Calu3 (cell line): ENCODE data around the gene SHC1. TPM values are rescaled to one million over a fixed set of nuclear protein-coding genes. Genes with fewer than 3 reads are reported as not detected.

Experiments used
- BruUV-seq: library from RNA; stranded (reverse); fragments of 400-500 nt; replicated peaks from 2 replicates; lab custom pipeline; 2021; lab: Mats Ljungman, UMichigan
- CTCF ChIA-PET: fragments of 300-600 bp; sonication (Branson Sonifier 250); formaldehyde crosslinking; loops from one replicate; lab custom pipeline; 2022; ENCODE audit warnings: antibody characterized with exemption; lab: Charles Lee
- DNase-seq: peaks from one replicate; pipeline ENCODE4 v3.0.0; 2022
- H3K27ac Mint-ChIP-seq: one replicate; pipeline ENCODE4 v1.8.0; 2022; ENCODE audit warnings: mixed read lengths; ENCODE audit not compliant: unreplicated experiment
- H3K27me3 Mint-ChIP-seq: one replicate; pipeline ENCODE4 v1.8.0; 2022; ENCODE audit warnings: mixed read lengths; ENCODE audit not compliant: unreplicated experiment
- H3K36me3 Mint-ChIP-seq: one replicate; pipeline ENCODE4 v1.8.0; 2022; ENCODE audit warnings: mild to moderate bottlenecking, moderate library complexity, mixed read lengths; ENCODE audit not compliant: insufficient read depth, unreplicated experiment
- H3K4me1 Mint-ChIP-seq: one replicate; pipeline ENCODE4 v1.8.0; 2022; ENCODE audit warnings: mild to moderate bottlenecking, low read depth, mixed read lengths; ENCODE audit not compliant: unreplicated experiment
- H3K4me3 Mint-ChIP-seq: one replicate; pipeline ENCODE4 v1.8.0; 2022; ENCODE audit warnings: mild to moderate bottlenecking, low read depth, moderate library complexity, mixed read lengths; ENCODE audit not compliant: unreplicated experiment
- H3K9me3 Mint-ChIP-seq: one replicate; pipeline ENCODE4 v1.8.0; 2022; ENCODE audit warnings: low read depth, mixed read lengths; ENCODE audit not compliant: unreplicated experiment
- CTCF ChIP-seq: fragments of 200-600 bp; IDR thresholded peaks from one replicate; pipeline ENCODE4 v1.8.0; 2022; ENCODE audit warnings: antibody characterized with exemption; ENCODE audit not compliant: unreplicated experiment
- intact Hi-C: fragments of 100-400 bp; cut with micrococcal nuclease; formaldehyde crosslinking; loops from one replicate; pipeline ENCODE4 v1.10.0; 2022; ENCODE audit not compliant: unreplicated experiment
- total RNA-seq: library from RNA; stranded (reverse); gene quantifications from 2 replicates; pipeline ENCODE4 v1.2.3, GENCODE V29; 2022

SHC1 gene
- total RNA-seq, 1 experiment from 2014 or later = 77.5 TPM

GRCh38 chr1:154969860-154970452 is 591 bp downstream of the SHC1 start:
- DNase-seq = no peak
- no TSS peak for BruUV-seq
- no peaks in the 10 kb centered on the region for H3K27me3 Mint-ChIP-seq
- no peak for TF ChIP-seq CTCF
- no peaks in the 10 kb centered on the region for H3K9me3 Mint-ChIP-seq
- CTCF ChIA-PET = interaction anchor here (0.8 to 1.1 kb wide), 2 partner anchors 9 to 49 kb away, joined by 3 to 4 read pairs; partner anchors contain the start of gene PYGO2
- H3K4me1 Mint-ChIP-seq = peaks cover 36% of the 10 kb centered on the region
- no peak overlapping the region for H3K4me3 Mint-ChIP-seq
- intact Hi-C loops = loop anchor here (5.0 kb wide), 1 partner anchor 92 kb away; the partner anchor contains the start of gene EFNA4
- no peak overlapping the region for H3K27ac Mint-ChIP-seq
- H3K36me3 Mint-ChIP-seq = peaks cover 36% of the 10 kb centered on the region

GRCh38 chr1:154969246-154969645 is 1.3 kb downstream of the SHC1 start:
- no peak for TF ChIP-seq CTCF
- Mint-ChIP-seq H3K4me1 (peaks cover 36% of the 10 kb centered on the region), H3K27me3 (no peaks in the 10 kb centered on the region), H3K27ac (no peak overlapping the region), H3K9me3 (no peaks in the 10 kb centered on the region), H3K36me3 (peaks cover 37% of the 10 kb centered on the region), H3K4me3 (no peak overlapping the region)
- intact Hi-C loops = no loop called here
- CTCF ChIA-PET = no interaction called here
- BruUV-seq = no TSS peak
- no peak for DNase-seq

- Mint-ChIP-seq H3K4me3 (no peak overlapping the region), H3K9me3 (no peaks in the 10 kb centered on the region), H3K27ac (no peak overlapping the region), H3K36me3 (peaks cover 41% of the 10 kb centered on the region), H3K27me3 (no peaks in the 10 kb centered on the region), H3K4me1 (peaks cover 40% of the 10 kb centered on the region)
- intact Hi-C loops = no loop called here
- no TSS peak for BruUV-seq
- DNase-seq = no peak
- TF ChIP-seq CTCF = no peak
- CTCF ChIA-PET = no interaction called here
Observed at GRCh38 chr1:154968731-154969130, 1.8 kb downstream of the SHC1 start.

- peaks cover 41% of the 10 kb centered on the region for H3K4me1 Mint-ChIP-seq
- peaks cover 54% of the 10 kb centered on the region for H3K36me3 Mint-ChIP-seq
- intact Hi-C loops = no loop called here
- H3K27me3 Mint-ChIP-seq = no peaks in the 10 kb centered on the region
- CTCF ChIA-PET = no interaction called here
- H3K9me3 Mint-ChIP-seq = no peaks in the 10 kb centered on the region
- no TSS peak for BruUV-seq
- no peak for DNase-seq
- no peak overlapping the region for H3K4me3 Mint-ChIP-seq
- TF ChIP-seq CTCF = no peak
- no peak overlapping the region for H3K27ac Mint-ChIP-seq
Observed at GRCh38 chr1:154967331-154967950, 3.1 kb downstream of the SHC1 start.
